ENCODE measurements around the gene RUNX2. TPM values are rescaled to one million over a fixed set of nuclear protein-coding genes. Genes with fewer than 3 reads are reported as not detected.

The RUNX2 gene
- polyA plus RNA-seq, 1 donor (not counting 4 experiments of a cell fraction or from before 2014, with no cell fraction given) = 1.4 TPM

- no peak for DNase-seq (ENCODE audit: low read depth, low spot score)
- Histone ChIP-seq H3K9me3 (ENCODE audit: control insufficient read depth, low read depth, low read length) (no peaks in the 10 kb centered on the region), H3K4me1 (ENCODE audit: control insufficient read depth, extremely low read depth, insufficient read depth, low read length) (peaks cover 14% of the 10 kb centered on the region), H4K20me1 (ENCODE audit: control insufficient read depth, extremely low read depth, insufficient read depth, low read length) (no peaks in the 10 kb centered on the region), H3K9me1 (ENCODE audit: control insufficient read depth, extremely low read depth, insufficient read depth, low read length) (no peaks in the 10 kb centered on the region), H3K79me2 (ENCODE audit: control insufficient read depth, insufficient read depth, low read length) (no peaks in the 10 kb centered on the region), H3K9ac (ENCODE audit: control insufficient read depth, extremely low read depth, insufficient read depth, low read length) (no peak overlapping the region), H3K27me3 (ENCODE audit: control insufficient read depth, extremely low read depth, insufficient read depth, low read length) (no peaks in the 10 kb centered on the region), H2AFZ (ENCODE audit: control insufficient read depth, low read length) (no peak overlapping the region), H3K27ac (ENCODE audit: control insufficient read depth, insufficient read depth, low read length) (no peak overlapping the region), H3K4me3 (ENCODE audit: control insufficient read depth in 2 of 3, extremely low read depth in 1 of 3, insufficient read depth in 2 of 3, low read depth in 1 of 3, low read length in 3 of 3) (no peak overlapping the region), H3K36me3 (ENCODE audit: control insufficient read depth in 2 of 2, extremely low read depth in 1 of 2, insufficient read depth in 2 of 2, low read length in 2 of 2) (no peaks in the 10 kb centered on the region), H3K4me2 (ENCODE audit: control insufficient read depth, extremely low read depth, insufficient read depth, low read depth, low read length) (no peak overlapping the region)
- no peak for FAIRE-seq
- dilution Hi-C loops (cut with MboI; ENCODE audit: extremely low pct_ligation_motif_present, low sequenced_read_pairs) = loop anchor here (25.0 kb wide), 1 partner anchor 318 kb away; the partner anchor contains the start of gene SUPT3H
- TF ChIP-seq, protein P1, sequence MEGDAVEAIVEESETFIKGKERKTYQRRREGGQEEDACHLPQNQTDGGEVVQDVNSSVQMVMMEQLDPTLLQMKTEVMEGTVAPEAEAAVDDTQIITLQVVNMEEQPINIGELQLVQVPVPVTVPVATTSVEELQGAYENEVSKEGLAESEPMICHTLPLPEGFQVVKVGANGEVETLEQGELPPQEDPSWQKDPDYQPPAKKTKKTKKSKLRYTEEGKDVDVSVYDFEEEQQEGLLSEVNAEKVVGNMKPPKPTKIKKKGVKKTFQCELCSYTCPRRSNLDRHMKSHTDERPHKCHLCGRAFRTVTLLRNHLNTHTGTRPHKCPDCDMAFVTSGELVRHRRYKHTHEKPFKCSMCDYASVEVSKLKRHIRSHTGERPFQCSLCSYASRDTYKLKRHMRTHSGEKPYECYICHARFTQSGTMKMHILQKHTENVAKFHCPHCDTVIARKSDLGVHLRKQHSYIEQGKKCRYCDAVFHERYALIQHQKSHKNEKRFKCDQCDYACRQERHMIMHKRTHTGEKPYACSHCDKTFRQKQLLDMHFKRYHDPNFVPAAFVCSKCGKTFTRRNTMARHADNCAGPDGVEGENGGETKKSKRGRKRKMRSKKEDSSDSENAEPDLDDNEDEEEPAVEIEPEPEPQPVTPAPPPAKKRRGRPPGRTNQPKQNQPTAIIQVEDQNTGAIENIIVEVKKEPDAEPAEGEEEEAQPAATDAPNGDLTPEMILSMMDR (optimal IDR thresholded peaks at IDR 0.05 in 1 of 3, IDR thresholded peaks at IDR 0.05 in 1 of 3, conservative IDR thresholded peaks at IDR 0.05 in 1 of 3; ENCODE audit: extremely low read depth in 1 of 3, insufficient read depth in 2 of 3, low read length in 3 of 3) = no peak
- no peak for TF ChIP-seq EZH2 (IDR thresholded peaks at IDR 0.05; ENCODE audit: low read length)
Measured at GRCh38 chr6:45705137-45705855, 377.2 kb downstream of the RUNX2 start.

- Histone ChIP-seq H3K4me3 (ENCODE audit: control insufficient read depth in 2 of 3, extremely low read depth in 1 of 3, insufficient read depth in 2 of 3, low read depth in 1 of 3, low read length in 3 of 3) (no peak overlapping the region), H3K4me1 (ENCODE audit: control insufficient read depth, extremely low read depth, insufficient read depth, low read length) (peaks cover 14% of the 10 kb centered on the region), H3K79me2 (ENCODE audit: control insufficient read depth, insufficient read depth, low read length) (no peaks in the 10 kb centered on the region), H3K27ac (ENCODE audit: control insufficient read depth, insufficient read depth, low read length) (no peak overlapping the region), H3K9me1 (ENCODE audit: control insufficient read depth, extremely low read depth, insufficient read depth, low read length) (no peaks in the 10 kb centered on the region), H3K9ac (ENCODE audit: control insufficient read depth, extremely low read depth, insufficient read depth, low read length) (no peak overlapping the region), H3K27me3 (ENCODE audit: control insufficient read depth, extremely low read depth, insufficient read depth, low read length) (no peaks in the 10 kb centered on the region), H3K9me3 (ENCODE audit: control insufficient read depth, low read depth, low read length) (no peaks in the 10 kb centered on the region), H2AFZ (ENCODE audit: control insufficient read depth, low read length) (no peak overlapping the region), H4K20me1 (ENCODE audit: control insufficient read depth, extremely low read depth, insufficient read depth, low read length) (no peaks in the 10 kb centered on the region), H3K4me2 (ENCODE audit: control insufficient read depth, extremely low read depth, insufficient read depth, low read depth, low read length) (no peak overlapping the region), H3K36me3 (ENCODE audit: control insufficient read depth in 2 of 2, extremely low read depth in 1 of 2, insufficient read depth in 2 of 2, low read length in 2 of 2) (no peaks in the 10 kb centered on the region)
- no peak for TF ChIP-seq EZH2 (IDR thresholded peaks at IDR 0.05; ENCODE audit: low read length)
- TF ChIP-seq, protein P1 (optimal IDR thresholded peaks at IDR 0.05 in 1 of 3, IDR thresholded peaks at IDR 0.05 in 1 of 3, conservative IDR thresholded peaks at IDR 0.05 in 1 of 3; ENCODE audit: extremely low read depth in 1 of 3, insufficient read depth in 2 of 3, low read length in 3 of 3) = no peak
- dilution Hi-C loops (cut with MboI; ENCODE audit: extremely low pct_ligation_motif_present, low sequenced_read_pairs) = loop anchor here (25.0 kb wide), 1 partner anchor 319 kb away; the partner anchor contains the start of gene SUPT3H
- DNase-seq (ENCODE audit: low read depth, low spot score) (no peak), FAIRE-seq (no peak)
Measured at GRCh38 chr6:45706319-45706718, 378.2 kb downstream of the RUNX2 start.
